Hypothalamus (tissue), 51 donors: ENCODE results near the gene LDLRAD3.

Experiments
- DNase-seq, 51 donors: peaks; one replicate each; lab custom pipeline; 2025; lab: John Stamatoyannopoulos, UW

Gene LDLRAD3

GRCh38 chr11:35927104-35927503 lies 16.8 kb upstream of the LDLRAD3 start:
- no peak for DNase-seq

GRCh38 chr11:35927682-35928081 lies 16.2 kb upstream of the LDLRAD3 start:
- DNase-seq = peak in 2 of 51 donors; percentile 13 to 27

- DNase-seq = no peak
Measured at GRCh38 chr11:35928688-35929395, 15.0 kb upstream of the LDLRAD3 start.

- DNase-seq = no peak
Measured at GRCh38 chr11:35930466-35930865, 13.4 kb upstream of the LDLRAD3 start.

GRCh38 chr11:35932121-35932520 lies 11.7 kb upstream of the LDLRAD3 start:
- DNase-seq = no peak

- no peak for DNase-seq
Measured at GRCh38 chr11:35932681-35933319, 11.1 kb upstream of the LDLRAD3 start.

GRCh38 chr11:35933320-35933871 lies 10.5 kb upstream of the LDLRAD3 start:
- no peak for DNase-seq

- DNase-seq = no peak
Measured at GRCh38 chr11:35934271-35934670, 9.6 kb upstream of the LDLRAD3 start.

GRCh38 chr11:35934981-35935380 lies 8.9 kb upstream of the LDLRAD3 start:
- no peak for DNase-seq

- DNase-seq = no peak
Measured at GRCh38 chr11:35935390-35935789, 8.5 kb upstream of the LDLRAD3 start.

- no peak for DNase-seq
Measured at GRCh38 chr11:35937111-35937510, 6.8 kb upstream of the LDLRAD3 start.

GRCh38 chr11:35937700-35938099 lies 6.2 kb upstream of the LDLRAD3 start:
- no peak for DNase-seq

- no peak for DNase-seq
Measured at GRCh38 chr11:35938231-35938630, 5.6 kb upstream of the LDLRAD3 start.

GRCh38 chr11:35943309-35943708 lies 553 bp upstream of the LDLRAD3 start:
- no peak for DNase-seq

GRCh38 chr11:35944503-35945136 lies 758 bp downstream of the LDLRAD3 start:
- peak in 25 of 51 donors; percentile 11 to 65 (median 24) for DNase-seq

GRCh38 chr11:35945137-35945518 lies 1.3 kb downstream of the LDLRAD3 start:
- no peak for DNase-seq

- no peak for DNase-seq
Measured at GRCh38 chr11:35946766-35947165, 2.9 kb downstream of the LDLRAD3 start.

GRCh38 chr11:35947437-35947836 lies 3.6 kb downstream of the LDLRAD3 start:
- no peak for DNase-seq

- DNase-seq = no peak
Measured at GRCh38 chr11:35949242-35949641, 5.4 kb downstream of the LDLRAD3 start.

- no peak for DNase-seq
Measured at GRCh38 chr11:35950082-35950481, 6.2 kb downstream of the LDLRAD3 start.

- DNase-seq = no peak
Measured at GRCh38 chr11:35951680-35952079, 7.8 kb downstream of the LDLRAD3 start.
